Measurements from ENCODE around the gene CALML3.

The CALML3 gene

GRCh38 chr10:5490698-5491464 is 33.9 kb upstream of the CALML3 start:
- no peak for DNase-seq

- no peak for DNase-seq
These were observed 33.3 kb upstream of the CALML3 start for GRCh38 chr10:5491477-5491876.

GRCh38 chr10:5492322-5492855 is 32.4 kb upstream of the CALML3 start:
- DNase-seq, result no peak

- DNase-seq, result no peak
These were observed 31.7 kb upstream of the CALML3 start for GRCh38 chr10:5492929-5493576.

- no peak for DNase-seq
These were observed 31.1 kb upstream of the CALML3 start for GRCh38 chr10:5493691-5494090.

- no peak for DNase-seq
These were observed 30.1 kb upstream of the CALML3 start for GRCh38 chr10:5494611-5495010.

GRCh38 chr10:5496261-5497250 is 28.2 kb upstream of the CALML3 start:
- no peak for DNase-seq

- no peak for DNase-seq
These were observed 27.5 kb upstream of the CALML3 start for GRCh38 chr10:5497289-5497688.

- DNase-seq, result no peak
These were observed 26.6 kb upstream of the CALML3 start for GRCh38 chr10:5497948-5498730.

GRCh38 chr10:5498791-5499492 is 25.8 kb upstream of the CALML3 start:
- no peak for DNase-seq

- no peak for DNase-seq
These were observed 25.1 kb upstream of the CALML3 start, which contains the start of gene CALML5 for GRCh38 chr10:5499493-5500140. Gene CALML5 (minus strand): TSS chr10:5499570. CDS start chr10:5499438, 132 bp downstream.

GRCh38 chr10:5500162-5500670 is 24.5 kb upstream of the CALML3 start:
- DNase-seq, result no peak

- no peak for DNase-seq
These were observed 23.9 kb upstream of the CALML3 start for GRCh38 chr10:5500910-5501309.

GRCh38 chr10:5502061-5502521 is 22.7 kb upstream of the CALML3 start:
- DNase-seq, result no peak

- no peak for DNase-seq
These were observed 21.9 kb upstream of the CALML3 start for GRCh38 chr10:5502571-5503476.

- DNase-seq, result no peak
These were observed 21.3 kb upstream of the CALML3 start for GRCh38 chr10:5503477-5503835.

- DNase-seq, result no peak
These were observed 20.4 kb upstream of the CALML3 start for GRCh38 chr10:5504146-5505072.

All from nucleus accumbens (tissue), 56 donors.